ENCODE measurements around the gene R3HDM2. TPM values are rescaled to one million over a fixed set of nuclear protein-coding genes. Genes with fewer than 3 reads are reported as not detected.

The R3HDM2 gene
- total RNA-seq, 1 experiment from 2014 or later = 34.7 TPM

GRCh38 chr12:57330992-57331391 is 99.9 kb downstream of the R3HDM2 start:
- Mint-ChIP-seq H3K9me3 (peaks cover 4% of the 10 kb centered on the region; the same call in 1 of the 2 replicates), H3K4me3 (no peak overlapping the region), H3K36me3 (peaks cover 5% of the 10 kb centered on the region), H3K27me3 (ENCODE audit: low read depth) (no peaks in the 10 kb centered on the region), H3K27ac (peak overlapping the region; percentile 21; the same call in 1 of the 2 replicates), H3K4me1 (no peaks in the 10 kb centered on the region)
- ATAC-seq = no peak
- TF ChIP-seq AFF4 (CRISPR knock-in tag; IDR thresholded peaks at IDR 0.05; ENCODE audit: borderline replicate concordance) = no peak
- TF ChIP-seq, protein P1, sequence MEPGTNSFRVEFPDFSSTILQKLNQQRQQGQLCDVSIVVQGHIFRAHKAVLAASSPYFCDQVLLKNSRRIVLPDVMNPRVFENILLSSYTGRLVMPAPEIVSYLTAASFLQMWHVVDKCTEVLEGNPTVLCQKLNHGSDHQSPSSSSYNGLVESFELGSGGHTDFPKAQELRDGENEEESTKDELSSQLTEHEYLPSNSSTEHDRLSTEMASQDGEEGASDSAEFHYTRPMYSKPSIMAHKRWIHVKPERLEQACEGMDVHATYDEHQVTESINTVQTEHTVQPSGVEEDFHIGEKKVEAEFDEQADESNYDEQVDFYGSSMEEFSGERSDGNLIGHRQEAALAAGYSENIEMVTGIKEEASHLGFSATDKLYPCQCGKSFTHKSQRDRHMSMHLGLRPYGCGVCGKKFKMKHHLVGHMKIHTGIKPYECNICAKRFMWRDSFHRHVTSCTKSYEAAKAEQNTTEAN (CRISPR knock-in tag; IDR thresholded peaks at IDR 0.05) = no peak
- TF ChIP-seq GRHL2 (CRISPR knock-in tag; IDR thresholded peaks at IDR 0.05; ENCODE audit: insufficient replicate concordance, severe bottlenecking) = no peak
- TF ChIP-seq ZNF138 (CRISPR knock-in tag; conservative IDR thresholded peaks at IDR 0.05) = no peak
- no peak for TF ChIP-seq SMAD3 (CRISPR knock-in tag; IDR thresholded peaks at IDR 0.05; ENCODE audit: borderline replicate concordance)
- TF ChIP-seq RORB (CRISPR knock-in tag; IDR thresholded peaks at IDR 0.05) = no peak
- TF ChIP-seq, protein P2, sequence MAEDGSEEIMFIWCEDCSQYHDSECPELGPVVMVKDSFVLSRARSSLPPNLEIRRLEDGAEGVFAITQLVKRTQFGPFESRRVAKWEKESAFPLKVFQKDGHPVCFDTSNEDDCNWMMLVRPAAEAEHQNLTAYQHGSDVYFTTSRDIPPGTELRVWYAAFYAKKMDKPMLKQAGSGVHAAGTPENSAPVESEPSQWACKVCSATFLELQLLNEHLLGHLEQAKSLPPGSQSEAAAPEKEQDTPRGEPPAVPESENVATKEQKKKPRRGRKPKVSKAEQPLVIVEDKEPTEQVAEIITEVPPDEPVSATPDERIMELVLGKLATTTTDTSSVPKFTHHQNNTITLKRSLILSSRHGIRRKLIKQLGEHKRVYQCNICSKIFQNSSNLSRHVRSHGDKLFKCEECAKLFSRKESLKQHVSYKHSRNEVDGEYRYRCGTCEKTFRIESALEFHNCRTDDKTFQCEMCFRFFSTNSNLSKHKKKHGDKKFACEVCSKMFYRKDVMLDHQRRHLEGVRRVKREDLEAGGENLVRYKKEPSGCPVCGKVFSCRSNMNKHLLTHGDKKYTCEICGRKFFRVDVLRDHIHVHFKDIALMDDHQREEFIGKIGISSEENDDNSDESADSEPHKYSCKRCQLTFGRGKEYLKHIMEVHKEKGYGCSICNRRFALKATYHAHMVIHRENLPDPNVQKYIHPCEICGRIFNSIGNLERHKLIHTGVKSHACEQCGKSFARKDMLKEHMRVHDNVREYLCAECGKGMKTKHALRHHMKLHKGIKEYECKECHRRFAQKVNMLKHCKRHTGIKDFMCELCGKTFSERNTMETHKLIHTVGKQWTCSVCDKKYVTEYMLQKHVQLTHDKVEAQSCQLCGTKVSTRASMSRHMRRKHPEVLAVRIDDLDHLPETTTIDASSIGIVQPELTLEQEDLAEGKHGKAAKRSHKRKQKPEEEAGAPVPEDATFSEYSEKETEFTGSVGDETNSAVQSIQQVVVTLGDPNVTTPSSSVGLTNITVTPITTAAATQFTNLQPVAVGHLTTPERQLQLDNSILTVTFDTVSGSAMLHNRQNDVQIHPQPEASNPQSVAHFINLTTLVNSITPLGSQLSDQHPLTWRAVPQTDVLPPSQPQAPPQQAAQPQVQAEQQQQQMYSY (CRISPR knock-in tag; IDR thresholded peaks at IDR 0.05) = no peak
- no peak for TF ChIP-seq JAZF1 (CRISPR knock-in tag; IDR thresholded peaks at IDR 0.05)
- TF ChIP-seq E2F4 (CRISPR knock-in tag; IDR thresholded peaks at IDR 0.05; ENCODE audit: borderline replicate concordance, low read depth) = no peak
- no peak for TF ChIP-seq ZNF281 (CRISPR knock-in tag; IDR thresholded peaks at IDR 0.05)
- TF ChIP-seq FOXJ3 (CRISPR knock-in tag; IDR thresholded peaks at IDR 0.05; ENCODE audit: borderline replicate concordance) = no peak
- no peak for TF ChIP-seq NFATC4 (CRISPR knock-in tag; IDR thresholded peaks at IDR 0.05)
- no peak for TF ChIP-seq ZNF671 (CRISPR knock-in tag; IDR thresholded peaks at IDR 0.05)
- TF ChIP-seq ZBTB21 (CRISPR knock-in tag; IDR thresholded peaks at IDR 0.05; ENCODE audit: borderline replicate concordance) = no peak
- DNase-seq (ENCODE audit: low spot score) = no peak
- POLR2A ChIA-PET = no interaction called here
- CTCF ChIA-PET = interaction anchor here (1.0 kb wide), 1 partner anchor 16 kb away, joined by 3 read pairs; no protein-coding TSS in a partner anchor

All from WTC11 (cell line).